Activated naive CD8-positive, alpha-beta T cell treated with anti-CD3 and anti-CD28 coated beads, Interleukin-2, amount 10 ng/mL, durations not matched to agents 7 days and 5 days (primary cell): ENCODE measurements around the gene NSG2. TPM values are rescaled to one million over a fixed set of nuclear protein-coding genes. Genes with fewer than 3 reads are reported as not detected.
"Not testable (repeated sequence)": the region's sequence is repeated elsewhere in the genome, so short reads cannot be mapped to it uniquely, and the experiment has no call there.

Experiments
- ATAC-seq: fragments of 150-1000 bp; cut with Tn5 transposase; one replicate; pipeline ENCODE4 v1.10.0; 2021; ENCODE audit warnings: low read depth, moderate library complexity
- POLR2A ChIA-PET: fragments of 350-600 bp; sonication (Branson Sonifier 250); formaldehyde crosslinking; loops from one replicate; lab custom pipeline; 2021; ENCODE audit warnings: antibody characterized with exemption; lab: Charles Lee
- DNase-seq: peaks from one replicate; pipeline ENCODE4 v3.0.0; 2021
- H3K27ac Mint-ChIP-seq: one replicate; pipeline ENCODE4 v1.8.0; 2022; ENCODE audit warnings: mild to moderate bottlenecking, mixed read lengths
- H3K27me3 Mint-ChIP-seq: one replicate; pipeline ENCODE4 v1.8.0; 2022; ENCODE audit warnings: mild to moderate bottlenecking, moderate library complexity, mixed read lengths
- H3K36me3 Mint-ChIP-seq: one replicate; pipeline ENCODE4 v1.8.0; 2021; ENCODE audit warnings: mild to moderate bottlenecking, mixed read lengths
- H3K4me1 Mint-ChIP-seq: one replicate; pipeline ENCODE4 v1.8.0; 2021; ENCODE audit warnings: mixed read lengths
- H3K4me3 Mint-ChIP-seq: one replicate; pipeline ENCODE4 v1.8.0; 2022; ENCODE audit warnings: mild to moderate bottlenecking, moderate library complexity, mixed read lengths
- H3K9me3 Mint-ChIP-seq: one replicate; pipeline ENCODE4 v1.8.0; 2021; ENCODE audit warnings: mixed read lengths
- total RNA-seq, 2 experiments: library from RNA; stranded (reverse); gene quantifications; one replicate each; pipeline ENCODE4 v1.2.3, GENCODE V29; 2021

The NSG2 gene
- total RNA-seq, 2 experiments from 2014 or later: not detected

DNA sequence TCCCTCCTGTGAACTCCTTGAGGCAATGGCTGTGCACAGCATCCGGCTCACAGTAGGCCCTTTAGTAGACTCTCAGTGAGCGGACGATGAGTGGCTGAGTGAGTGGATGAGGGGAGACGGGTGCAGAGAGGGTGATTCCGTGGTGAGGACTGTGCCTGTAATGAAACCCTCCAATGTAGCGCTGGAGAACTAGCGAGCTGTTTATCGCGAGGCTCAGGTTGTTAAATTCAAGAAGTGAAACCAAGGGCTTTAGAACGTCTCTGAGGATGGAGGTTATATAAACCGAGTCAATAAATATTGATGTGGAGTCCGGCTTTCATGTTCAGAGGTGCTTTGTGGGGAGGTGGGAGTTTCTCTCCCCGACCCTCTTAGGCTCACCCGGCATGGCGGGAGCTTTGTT lies 53.2 kb downstream of the NSG2 start:
- Mint-ChIP-seq H3K4me3 (no peak overlapping the region), H3K4me1 (no peaks in the 10 kb centered on the region), H3K36me3 (no peaks in the 10 kb centered on the region), H3K27ac (no peak overlapping the region), H3K27me3 (peaks cover 4% of the 10 kb centered on the region), H3K9me3 (no peaks in the 10 kb centered on the region)
- ATAC-seq: no peak
- DNase-seq: no peak
- POLR2A ChIA-PET: no interaction called here

DNA sequence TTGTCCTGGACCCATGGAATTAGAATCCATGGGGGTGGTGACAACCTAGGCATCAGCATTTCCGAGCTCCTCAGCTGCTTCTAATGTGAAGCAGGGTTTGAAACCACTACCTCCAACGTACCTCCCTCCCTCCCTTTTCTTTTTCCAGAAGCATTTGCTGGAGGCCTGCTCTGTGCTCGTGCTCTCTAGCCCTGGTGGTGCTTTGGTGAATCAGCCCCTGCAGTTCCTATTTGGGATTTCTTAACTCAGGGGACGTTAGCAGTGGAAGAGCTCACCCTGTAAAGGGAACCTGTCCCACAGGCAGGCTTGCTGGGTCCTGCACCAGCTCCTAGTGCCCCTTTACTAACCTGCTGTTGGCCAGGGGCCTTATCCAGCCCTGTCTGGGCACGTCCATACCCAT lies 55.0 kb downstream of the NSG2 start:
- no peak for ATAC-seq
- POLR2A ChIA-PET: no interaction called here
- no peak for DNase-seq

DNA sequence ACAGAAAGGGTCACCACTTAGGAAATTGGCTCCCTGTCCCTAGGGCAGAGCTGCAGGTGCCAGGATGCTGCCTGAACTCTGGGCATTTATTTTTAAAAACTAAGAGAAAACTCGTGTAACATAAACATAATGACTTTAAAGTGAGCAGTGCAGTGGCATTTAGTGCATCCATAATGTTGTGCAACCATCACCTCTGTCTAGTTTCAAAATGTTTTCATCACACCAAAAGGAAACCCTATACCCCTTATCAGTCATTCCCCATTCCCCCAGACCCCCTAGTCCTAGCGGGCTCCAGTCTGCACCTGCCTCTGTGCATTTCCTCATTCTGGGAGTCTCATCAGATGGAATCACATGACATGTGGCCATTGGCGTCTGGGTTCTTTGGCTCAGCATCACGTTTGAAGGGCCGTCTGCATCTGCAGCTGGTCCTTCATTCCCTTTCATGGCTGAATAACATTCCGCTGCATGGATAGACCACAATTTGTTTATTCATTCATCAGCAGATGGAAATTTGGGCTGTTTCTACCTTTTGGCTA lies 55.8 kb downstream of the NSG2 start:
- Mint-ChIP-seq H3K9me3 (no peaks in the 10 kb centered on the region), H3K36me3 (no peaks in the 10 kb centered on the region), H3K4me3 (no peak overlapping the region), H3K27me3 (peaks cover 4% of the 10 kb centered on the region), H3K27ac (no peak overlapping the region), H3K4me1 (no peaks in the 10 kb centered on the region)
- ATAC-seq (no peak), DNase-seq (no peak)
- POLR2A ChIA-PET: no interaction called here

More for the DNA sequence above, 55.0 kb downstream of the NSG2 start:
- Mint-ChIP-seq H3K27ac (no peak overlapping the region), H3K27me3 (peaks cover 4% of the 10 kb centered on the region), H3K9me3 (no peaks in the 10 kb centered on the region), H3K4me3 (no peak overlapping the region), H3K4me1 (no peaks in the 10 kb centered on the region), H3K36me3 (no peaks in the 10 kb centered on the region)

DNA sequence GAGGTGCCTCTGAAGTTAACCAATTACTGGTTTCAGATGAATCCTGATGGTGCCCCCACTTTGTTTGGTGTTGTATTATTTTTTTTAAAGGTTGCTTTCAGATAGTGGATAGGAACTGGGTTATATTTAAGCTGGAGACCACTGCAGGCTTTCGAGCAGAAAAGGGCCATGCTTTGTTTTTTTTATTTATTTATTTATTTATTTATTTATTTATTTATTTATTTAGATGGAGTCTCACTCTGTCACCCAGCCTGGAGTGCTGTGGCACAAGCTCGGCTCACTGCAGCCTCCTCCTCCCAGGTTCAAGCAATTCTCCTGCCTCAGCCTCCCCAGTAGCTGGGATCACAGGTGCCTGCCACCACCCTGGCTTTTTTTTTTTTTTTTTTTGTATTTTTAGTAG lies 57.1 kb downstream of the NSG2 start:
- DNase-seq, ATAC-seq, H3K9me3 Mint-ChIP-seq, H3K4me1 Mint-ChIP-seq, H3K4me3 Mint-ChIP-seq, H3K27ac Mint-ChIP-seq, H3K36me3 Mint-ChIP-seq, H3K27me3 Mint-ChIP-seq, POLR2A ChIA-PET: not testable (repeated sequence)

DNA sequence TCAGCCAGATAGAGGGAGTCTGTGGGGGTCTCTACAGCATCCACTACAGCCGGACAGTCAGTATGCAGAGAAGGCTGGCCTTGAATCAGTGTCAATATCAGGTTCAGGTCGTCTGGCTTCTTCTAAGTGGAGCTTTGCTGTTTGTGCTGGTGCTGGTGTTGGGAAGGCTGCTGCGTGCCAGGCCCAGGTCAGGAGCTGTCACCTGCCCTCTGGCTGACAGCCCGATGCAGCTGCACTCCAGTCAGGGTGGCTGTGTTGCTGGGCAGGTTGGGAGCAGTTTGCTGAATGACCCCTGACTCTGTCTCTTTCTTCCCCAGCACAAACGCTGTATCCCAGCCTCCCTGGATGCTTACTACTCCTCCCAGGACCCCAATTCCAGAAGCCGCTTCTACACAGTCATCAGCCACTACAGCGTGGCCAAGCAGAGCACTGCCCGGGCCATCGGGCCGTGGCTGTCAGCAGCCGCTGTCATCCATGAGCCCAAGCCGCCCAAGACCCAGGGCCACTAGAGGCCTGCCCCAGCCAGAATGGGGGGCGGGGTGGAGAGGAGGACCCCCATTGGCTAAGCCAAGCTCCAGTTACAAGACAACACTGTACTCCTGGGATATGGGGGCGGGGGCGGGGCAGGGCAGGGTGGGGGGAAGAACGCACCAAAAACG lies 61.6 kb downstream of the NSG2 start:
- Mint-ChIP-seq H3K4me1 (no peaks in the 10 kb centered on the region), H3K36me3 (no peaks in the 10 kb centered on the region), H3K27ac (no peak overlapping the region), H3K9me3 (no peaks in the 10 kb centered on the region), H3K4me3 (no peak overlapping the region), H3K27me3 (peaks cover 1% of the 10 kb centered on the region)
- POLR2A ChIA-PET: no interaction called here
- ATAC-seq: no peak
- no peak for DNase-seq

DNA sequence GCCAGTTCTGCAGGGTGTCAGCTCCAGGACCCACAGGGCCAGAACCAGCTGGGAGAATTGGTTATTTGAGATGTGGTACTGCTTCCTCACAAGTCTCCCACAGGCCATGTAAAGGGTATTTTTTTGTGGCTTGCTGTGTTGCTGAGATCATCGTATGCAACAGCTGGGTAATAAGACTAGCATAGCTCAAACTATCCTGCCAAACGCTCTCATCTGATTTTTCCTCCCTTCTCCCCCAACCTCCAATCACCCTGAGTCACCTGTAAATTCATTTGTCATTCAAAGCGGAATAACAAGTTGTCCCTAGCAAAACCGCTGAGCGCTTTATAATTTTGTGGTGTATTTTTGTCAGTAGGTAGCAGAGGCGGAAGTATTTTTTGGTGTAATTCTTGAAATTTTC lies 63.2 kb downstream of the NSG2 start:
- H3K4me1 Mint-ChIP-seq: no peaks in the 10 kb centered on the region
- no peak overlapping the region for H3K4me3 Mint-ChIP-seq
- H3K36me3 Mint-ChIP-seq: no peaks in the 10 kb centered on the region
- H3K27ac Mint-ChIP-seq: no peak overlapping the region
- no peak for ATAC-seq
- no peaks in the 10 kb centered on the region for H3K9me3 Mint-ChIP-seq
- no peak for DNase-seq
- no peaks in the 10 kb centered on the region for H3K27me3 Mint-ChIP-seq
- POLR2A ChIA-PET: no interaction called here

DNA sequence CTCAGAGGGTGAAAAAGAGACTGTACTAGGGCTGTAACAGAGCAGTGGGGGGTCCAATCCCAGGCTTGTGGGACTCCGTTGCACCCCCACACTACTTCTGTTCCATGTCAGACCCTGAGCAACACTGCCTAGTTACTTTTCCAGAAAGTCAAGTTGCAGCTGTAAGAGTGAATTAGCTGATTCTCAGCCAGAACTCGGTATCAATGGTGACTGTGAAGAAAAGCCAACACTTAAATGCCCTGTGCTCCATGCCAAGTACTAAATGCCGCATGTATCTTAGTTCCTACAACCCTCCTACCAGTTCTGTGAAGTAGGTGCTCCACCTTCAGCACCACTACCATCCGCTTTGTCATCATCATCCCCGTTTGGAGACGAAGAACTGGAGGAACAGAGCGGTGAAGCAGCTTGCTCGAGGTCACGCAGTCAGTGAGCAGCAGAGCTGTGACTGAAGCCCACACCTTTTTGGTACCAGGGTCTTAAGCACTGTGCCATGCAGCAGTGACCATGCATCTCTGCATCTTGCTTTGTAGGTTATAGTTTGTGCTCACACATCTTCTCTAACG lies 64.3 kb downstream of the NSG2 start:
- no peak for DNase-seq
- Mint-ChIP-seq H3K4me1 (no peaks in the 10 kb centered on the region), H3K4me3 (no peak overlapping the region), H3K36me3 (no peaks in the 10 kb centered on the region), H3K9me3 (no peaks in the 10 kb centered on the region), H3K27me3 (no peaks in the 10 kb centered on the region), H3K27ac (no peak overlapping the region)
- POLR2A ChIA-PET: no interaction called here
- ATAC-seq: no peak

DNA sequence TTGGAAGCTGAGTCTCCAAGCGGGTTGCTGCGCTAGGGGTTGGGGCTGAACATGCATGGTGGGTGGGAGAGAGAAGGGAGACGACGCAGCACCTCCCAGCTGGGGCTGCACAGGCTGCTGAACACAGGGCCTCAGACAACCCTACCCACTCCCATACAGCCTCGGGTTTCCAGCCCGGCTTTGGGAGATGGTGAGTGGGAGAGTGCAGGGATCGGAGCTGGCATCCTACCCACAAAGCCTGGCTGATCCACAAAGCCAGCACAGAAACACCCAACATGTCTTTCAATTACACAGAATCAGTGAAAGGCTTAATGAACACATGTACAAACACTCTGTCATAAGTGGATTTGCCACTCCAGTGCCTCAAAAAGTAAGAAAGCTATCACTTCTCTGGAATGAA lies 64.8 kb downstream of the NSG2 start:
- H3K27ac Mint-ChIP-seq: no peak overlapping the region
- H3K4me1 Mint-ChIP-seq: no peaks in the 10 kb centered on the region
- no peak overlapping the region for H3K4me3 Mint-ChIP-seq
- no peaks in the 10 kb centered on the region for H3K27me3 Mint-ChIP-seq
- H3K9me3 Mint-ChIP-seq: no peaks in the 10 kb centered on the region
- POLR2A ChIA-PET: no interaction called here
- no peak for DNase-seq
- H3K36me3 Mint-ChIP-seq: no peaks in the 10 kb centered on the region
- ATAC-seq: no peak

DNA sequence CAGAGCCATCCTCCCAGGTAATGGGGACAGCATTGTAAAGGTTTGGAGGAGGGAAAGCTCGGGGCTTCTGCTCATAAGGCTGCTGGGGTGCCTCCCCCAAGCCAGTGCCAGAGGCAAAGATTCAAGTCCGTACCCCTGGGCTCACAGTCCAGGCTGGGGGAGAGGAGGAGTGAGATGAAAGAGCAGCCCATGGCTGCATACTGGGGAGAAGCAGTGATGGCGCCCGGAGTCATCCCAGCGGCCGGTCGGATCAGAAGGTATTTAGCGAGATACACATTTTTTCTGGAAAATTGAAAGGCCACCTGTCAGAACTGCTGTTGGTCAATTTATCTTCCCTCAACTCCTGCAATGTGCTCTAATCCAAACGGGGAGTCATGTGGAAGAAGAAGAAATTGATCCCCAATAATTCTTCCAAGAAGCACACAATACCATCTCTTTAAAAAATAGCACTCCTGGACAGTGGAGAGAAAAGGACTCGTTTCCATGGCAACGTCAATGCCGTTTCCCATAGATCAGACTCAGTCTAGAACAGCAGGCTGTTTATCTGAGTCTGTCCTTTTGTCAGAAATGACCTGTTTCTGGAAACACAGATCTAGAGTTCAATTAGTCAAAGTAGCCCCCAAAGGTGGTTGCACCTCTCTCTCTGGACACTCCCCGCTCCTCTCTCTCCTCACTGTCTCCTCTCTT lies 65.9 kb downstream of the NSG2 start:
- Mint-ChIP-seq H3K36me3 (no peaks in the 10 kb centered on the region), H3K4me1 (no peaks in the 10 kb centered on the region), H3K4me3 (no peak overlapping the region), H3K9me3 (no peaks in the 10 kb centered on the region), H3K27me3 (no peaks in the 10 kb centered on the region), H3K27ac (no peak overlapping the region)
- DNase-seq (no peak), ATAC-seq (no peak)
- POLR2A ChIA-PET: no interaction called here

DNA sequence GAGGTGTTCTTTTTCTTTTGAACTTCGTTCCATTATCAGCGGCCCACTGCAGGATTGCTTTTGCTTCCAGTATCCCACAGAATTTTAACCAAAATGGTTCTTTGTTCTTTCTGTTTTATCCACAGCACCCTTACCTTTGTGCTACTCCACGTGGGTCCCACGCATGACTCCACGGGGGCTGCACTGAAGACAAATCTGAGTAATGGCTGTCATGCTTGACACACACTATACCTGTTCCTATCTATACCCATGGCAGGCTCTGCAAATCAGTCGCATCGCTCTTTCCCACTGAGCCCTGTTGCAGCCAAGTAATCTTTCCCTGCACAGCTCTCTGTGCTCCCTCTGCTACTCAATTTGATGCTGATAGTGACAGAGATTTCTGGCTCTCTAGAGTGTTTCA lies 69.7 kb downstream of the NSG2 start:
- no peaks in the 10 kb centered on the region for H3K36me3 Mint-ChIP-seq
- POLR2A ChIA-PET: no interaction called here
- H3K4me1 Mint-ChIP-seq: no peaks in the 10 kb centered on the region
- ATAC-seq (no peak), DNase-seq (no peak)
- no peak overlapping the region for H3K27ac Mint-ChIP-seq
- no peak overlapping the region for H3K4me3 Mint-ChIP-seq
- H3K27me3 Mint-ChIP-seq: no peaks in the 10 kb centered on the region
- no peaks in the 10 kb centered on the region for H3K9me3 Mint-ChIP-seq

DNA sequence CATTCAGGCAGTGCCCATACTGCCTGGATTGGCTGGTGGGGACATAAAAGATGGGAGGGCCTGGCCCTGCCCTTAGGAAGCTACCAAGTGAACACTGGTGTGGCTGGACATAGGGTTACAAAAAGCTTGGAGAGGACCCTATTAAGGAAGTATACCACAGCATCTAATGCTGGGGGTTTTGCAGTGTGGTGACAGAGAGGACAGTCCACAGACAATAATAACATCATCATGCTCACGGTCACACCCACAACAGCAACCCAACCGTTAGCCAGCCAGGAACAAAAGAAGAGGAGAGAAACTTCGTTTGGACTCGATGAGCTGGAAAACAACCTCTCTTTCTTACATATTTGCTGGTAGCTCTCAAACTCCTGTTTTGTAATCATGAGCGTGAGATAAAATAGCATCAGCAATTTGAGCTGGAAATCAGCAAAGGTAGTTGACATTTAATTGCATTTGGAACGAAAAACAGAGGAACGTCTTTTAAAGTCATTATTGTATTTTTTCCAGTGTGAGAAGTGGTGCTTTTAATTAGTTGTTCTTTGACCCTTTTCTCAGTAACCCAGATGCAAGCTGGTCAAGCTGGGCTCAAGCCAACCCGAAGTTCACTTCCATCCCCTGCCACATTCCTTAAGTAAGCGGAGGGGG lies 73.4 kb downstream of the NSG2 start:
- DNase-seq (no peak), ATAC-seq (no peak)
- H3K4me3 Mint-ChIP-seq: no peak overlapping the region
- H3K4me1 Mint-ChIP-seq: no peaks in the 10 kb centered on the region
- H3K27me3 Mint-ChIP-seq: no peaks in the 10 kb centered on the region
- no peak overlapping the region for H3K27ac Mint-ChIP-seq
- POLR2A ChIA-PET: no interaction called here
- H3K36me3 Mint-ChIP-seq: no peaks in the 10 kb centered on the region
- no peaks in the 10 kb centered on the region for H3K9me3 Mint-ChIP-seq

DNA sequence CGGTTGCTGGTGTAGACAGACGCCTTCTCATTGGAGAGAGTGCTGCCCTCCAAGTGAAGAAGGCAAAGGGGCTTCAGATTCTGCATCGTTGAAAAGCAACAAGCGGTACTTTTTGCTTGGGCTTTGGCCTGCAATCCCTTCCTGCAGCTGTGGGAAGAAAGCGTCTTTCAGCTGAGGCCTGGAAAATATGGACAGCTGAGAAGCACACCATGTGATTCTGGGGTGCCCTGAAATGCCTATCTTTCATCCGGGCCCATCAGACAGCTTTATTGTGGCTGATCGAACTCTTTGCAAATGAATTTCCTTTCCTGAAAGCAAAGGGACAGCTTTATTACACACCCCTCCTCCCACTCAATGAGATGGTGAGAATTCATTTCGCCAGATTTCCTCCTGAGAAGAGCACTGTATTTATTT lies 74.0 kb downstream of the NSG2 start:
- DNase-seq (no peak), ATAC-seq (no peak)
- H3K27ac Mint-ChIP-seq: no peak overlapping the region
- H3K9me3 Mint-ChIP-seq: no peaks in the 10 kb centered on the region
- H3K4me1 Mint-ChIP-seq: no peaks in the 10 kb centered on the region
- H3K4me3 Mint-ChIP-seq: no peak overlapping the region
- no peaks in the 10 kb centered on the region for H3K27me3 Mint-ChIP-seq
- H3K36me3 Mint-ChIP-seq: no peaks in the 10 kb centered on the region
- POLR2A ChIA-PET: no interaction called here

DNA sequence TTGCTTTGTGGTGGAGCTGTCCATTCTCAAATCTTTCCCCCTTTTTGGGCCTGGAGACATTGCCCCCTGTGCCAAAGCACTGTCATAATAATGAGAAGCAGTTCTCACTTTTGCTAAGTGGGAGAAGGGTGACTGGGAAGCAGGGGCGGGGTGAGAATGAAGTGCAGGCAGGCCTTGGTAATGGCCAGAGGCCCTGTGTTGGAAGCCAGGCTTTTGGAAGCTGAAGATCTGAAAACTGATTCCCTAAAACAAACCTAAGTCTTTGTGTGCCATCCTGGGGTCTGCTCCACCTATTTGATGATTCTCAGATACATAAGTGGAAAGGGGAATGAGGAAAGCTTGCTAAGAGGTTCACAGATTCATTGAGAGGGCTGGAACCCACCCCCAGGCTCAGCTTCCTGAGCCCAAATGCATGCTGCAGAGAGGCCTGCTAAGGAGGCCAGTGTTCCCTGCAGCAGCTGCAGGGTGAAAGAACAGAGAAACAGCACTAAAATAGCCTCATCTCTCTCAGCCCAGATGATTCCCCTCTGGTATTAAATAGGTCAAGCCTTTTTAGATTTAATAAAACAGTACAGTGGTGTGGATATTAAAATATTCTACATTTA lies 75.0 kb downstream of the NSG2 start:
- no peaks in the 10 kb centered on the region for H3K4me1 Mint-ChIP-seq
- no peaks in the 10 kb centered on the region for H3K36me3 Mint-ChIP-seq
- H3K27me3 Mint-ChIP-seq: no peaks in the 10 kb centered on the region
- no peak overlapping the region for H3K27ac Mint-ChIP-seq
- no peak overlapping the region for H3K4me3 Mint-ChIP-seq
- DNase-seq (no peak), ATAC-seq (no peak)
- peaks cover 4% of the 10 kb centered on the region for H3K9me3 Mint-ChIP-seq
- POLR2A ChIA-PET: no interaction called here
